GM19328 (cell line): Measurements from ENCODE around the gene NUDT5.

Source experiments
- ATAC-seq: cut with Tn5 transposase; IDR thresholded peaks from one replicate; pipeline ENCODE4 v1.9.1; 2021; ENCODE audit warnings: mild to moderate bottlenecking, moderate library complexity; ENCODE audit not compliant: unreplicated experiment

Gene NUDT5

GRCh38 chr10:12165999-12166775 lies 29.5 kb downstream of the NUDT5 start:
- no peak for ATAC-seq

DNA sequence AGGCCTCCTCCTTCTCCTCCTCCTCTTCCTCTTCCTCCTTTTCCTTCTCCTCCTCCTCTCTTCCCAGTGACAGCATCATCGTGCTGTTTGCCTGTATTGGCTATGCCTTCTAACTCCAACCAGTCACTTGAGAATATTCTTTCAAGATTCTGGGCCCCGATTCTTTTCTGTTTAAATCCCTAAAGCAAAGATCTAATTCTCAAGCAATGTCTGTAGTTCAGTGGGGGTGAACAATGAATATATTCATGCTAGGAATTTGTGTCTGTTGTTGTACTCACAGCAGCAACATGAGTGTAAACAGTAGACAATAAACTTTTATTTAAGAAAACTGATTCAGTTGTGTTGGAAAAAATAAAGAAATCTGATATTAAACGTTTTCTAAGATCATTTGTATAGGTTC lies 30.7 kb downstream of the NUDT5 start:
- no peak for ATAC-seq

DNA sequence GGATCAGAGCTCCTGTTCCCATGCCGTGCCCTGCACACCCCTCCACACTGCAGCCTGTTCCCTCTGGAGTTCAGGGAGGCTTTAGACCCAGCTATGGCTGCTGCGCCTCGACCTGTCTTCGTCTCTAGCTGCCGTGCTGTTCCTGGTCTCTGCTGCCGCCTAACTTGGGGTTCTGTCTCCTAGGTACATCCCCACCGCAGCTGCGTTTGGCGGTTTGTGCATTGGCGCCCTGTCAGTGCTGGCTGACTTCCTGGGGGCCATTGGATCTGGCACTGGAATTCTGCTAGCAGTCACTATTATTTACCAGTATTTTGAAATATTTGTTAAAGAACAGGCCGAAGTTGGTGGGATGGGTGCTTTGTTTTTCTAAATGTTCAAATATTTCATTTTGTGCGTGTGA lies 31.6 kb downstream of the NUDT5 start:
- ATAC-seq = no peak

DNA sequence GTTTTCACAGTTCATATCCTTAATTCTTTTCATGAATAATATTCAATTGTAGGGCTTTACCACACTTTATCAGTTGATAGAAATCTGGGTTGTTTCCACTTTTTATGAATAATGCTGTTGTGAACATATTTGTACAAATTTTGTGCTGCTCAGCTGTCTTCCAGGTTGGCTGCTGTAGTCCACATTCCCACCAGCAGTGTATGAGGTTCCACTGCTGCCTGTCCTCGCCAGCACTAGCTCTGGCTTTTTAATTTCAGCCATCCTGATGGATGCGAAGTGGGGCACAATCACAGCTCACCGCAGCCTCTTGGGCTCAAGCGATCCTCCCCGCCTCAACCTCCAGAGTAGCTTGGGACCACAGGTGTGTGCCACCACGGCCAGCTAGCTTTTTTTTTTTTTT lies 32.8 kb downstream of the NUDT5 start:
- ATAC-seq = no peak

GRCh38 chr10:12160664-12161063 lies 35.0 kb downstream of the NUDT5 start:
- no peak for ATAC-seq

DNA sequence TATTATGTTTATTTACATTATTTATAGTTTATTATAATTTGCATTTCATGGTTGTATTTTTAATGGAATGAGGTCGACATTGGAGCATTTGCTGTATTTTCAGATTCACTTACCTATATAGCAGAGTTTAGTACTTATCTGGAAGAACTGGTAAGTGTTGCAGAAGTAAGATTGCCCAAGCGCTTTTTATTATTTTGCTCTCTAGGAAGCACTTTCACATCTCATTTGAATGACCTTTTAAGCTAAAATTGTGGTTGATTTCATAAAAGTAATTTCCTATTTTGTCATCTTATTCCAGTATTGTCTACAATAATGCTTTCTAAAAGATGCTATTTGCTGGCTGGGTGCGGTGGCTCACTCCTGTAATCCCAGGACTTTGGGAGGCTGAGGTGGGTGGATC lies 37.6 kb downstream of the NUDT5 start:
- ATAC-seq = no peak

DNA sequence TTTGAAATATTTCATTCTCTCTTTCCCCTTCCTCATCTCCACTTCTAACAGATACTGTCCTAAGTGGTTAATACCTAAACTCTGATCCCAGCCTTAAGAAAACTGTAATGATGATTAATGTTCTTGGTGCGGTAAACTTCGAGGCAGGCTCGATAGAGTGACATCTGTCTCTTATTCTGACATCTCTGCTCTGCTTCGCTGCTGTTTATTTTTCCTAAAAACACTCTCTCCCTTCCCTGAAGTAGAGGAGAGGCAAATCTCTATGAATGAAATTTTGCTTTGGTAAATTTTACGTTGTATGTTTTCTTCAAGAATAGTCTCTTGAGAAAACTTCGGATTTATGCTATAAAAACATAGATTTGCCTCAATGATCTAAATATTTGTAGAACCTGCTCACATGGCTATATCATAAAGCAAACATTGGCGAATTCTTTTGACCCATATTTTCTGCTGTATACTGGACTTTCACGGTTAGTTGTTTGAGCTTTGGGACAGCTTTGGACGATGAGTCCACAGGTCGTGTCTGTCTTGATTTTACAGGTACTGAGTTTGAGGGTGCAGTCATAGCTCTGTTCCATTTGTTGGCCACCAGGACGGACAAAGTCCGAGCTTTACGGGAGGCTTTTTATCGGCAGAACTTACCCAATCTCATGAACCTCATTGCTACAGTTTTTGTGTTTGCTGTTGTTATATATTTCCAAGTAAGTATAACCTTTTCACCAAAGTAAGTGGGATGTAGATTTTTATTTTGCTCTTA lies 39.1 kb downstream of the NUDT5 start:
- no peak for ATAC-seq

- ATAC-seq = no peak
Measured at GRCh38 chr10:12154516-12154915, 41.2 kb downstream of the NUDT5 start.

GRCh38 chr10:12150163-12150562 lies 45.5 kb downstream of the NUDT5 start:
- no peak for ATAC-seq

DNA sequence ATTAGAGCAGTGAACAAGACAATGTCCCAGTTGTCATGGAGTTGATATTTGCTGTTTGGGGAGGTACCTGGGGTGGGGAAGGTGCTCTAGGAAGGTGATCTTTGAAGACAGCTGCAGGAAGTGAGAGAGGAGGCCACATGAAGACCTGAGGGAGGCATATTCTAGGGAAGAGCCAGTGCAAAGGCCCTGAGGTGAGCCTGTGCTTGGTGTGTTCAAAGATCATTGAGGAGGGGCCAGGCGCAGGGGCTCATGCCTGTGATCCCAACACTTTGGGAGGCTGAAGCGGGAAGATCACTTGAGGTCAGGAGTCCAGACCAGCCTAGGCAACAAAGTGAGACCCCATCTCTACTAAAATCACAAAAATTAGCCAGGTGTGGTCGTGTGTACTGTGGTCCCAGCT lies 51.2 kb downstream of the NUDT5 start:
- ATAC-seq = no peak

GRCh38 chr10:12140038-12140437 lies 55.7 kb downstream of the NUDT5 start:
- ATAC-seq = no peak

- no peak for ATAC-seq
Measured at GRCh38 chr10:12135631-12136030, 60.1 kb downstream of the NUDT5 start.

DNA sequence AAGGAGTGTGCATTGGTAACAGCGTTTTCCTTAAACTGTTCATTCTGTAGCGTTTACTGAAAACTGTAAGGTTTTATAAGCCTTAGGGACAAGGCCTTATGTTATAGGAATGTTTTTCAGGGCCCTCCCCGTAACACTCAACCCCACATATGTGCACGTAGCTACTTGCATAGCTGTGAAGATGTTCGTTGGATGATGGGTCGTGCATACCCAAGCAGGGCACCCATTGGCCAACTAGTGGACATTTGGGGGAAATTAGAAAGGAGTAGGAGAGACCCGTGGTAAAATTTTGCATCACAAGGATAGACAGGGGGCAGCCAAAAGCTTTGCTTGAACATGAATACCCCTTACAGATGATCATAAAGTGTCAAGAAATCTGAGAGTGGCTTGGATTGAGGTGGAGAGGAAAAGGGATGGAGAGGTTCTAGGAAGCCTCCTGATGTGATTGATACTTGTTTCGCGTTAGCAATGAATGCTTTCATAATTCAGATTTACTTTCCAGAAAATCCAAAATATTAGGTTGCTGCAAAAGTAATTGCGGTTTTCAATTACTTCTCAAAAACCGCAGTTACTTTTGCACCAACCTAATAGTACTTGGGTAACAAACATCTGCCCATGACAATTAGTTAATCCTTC lies 65.3 kb downstream of the NUDT5 start:
- peak; percentile 36 for ATAC-seq

DNA sequence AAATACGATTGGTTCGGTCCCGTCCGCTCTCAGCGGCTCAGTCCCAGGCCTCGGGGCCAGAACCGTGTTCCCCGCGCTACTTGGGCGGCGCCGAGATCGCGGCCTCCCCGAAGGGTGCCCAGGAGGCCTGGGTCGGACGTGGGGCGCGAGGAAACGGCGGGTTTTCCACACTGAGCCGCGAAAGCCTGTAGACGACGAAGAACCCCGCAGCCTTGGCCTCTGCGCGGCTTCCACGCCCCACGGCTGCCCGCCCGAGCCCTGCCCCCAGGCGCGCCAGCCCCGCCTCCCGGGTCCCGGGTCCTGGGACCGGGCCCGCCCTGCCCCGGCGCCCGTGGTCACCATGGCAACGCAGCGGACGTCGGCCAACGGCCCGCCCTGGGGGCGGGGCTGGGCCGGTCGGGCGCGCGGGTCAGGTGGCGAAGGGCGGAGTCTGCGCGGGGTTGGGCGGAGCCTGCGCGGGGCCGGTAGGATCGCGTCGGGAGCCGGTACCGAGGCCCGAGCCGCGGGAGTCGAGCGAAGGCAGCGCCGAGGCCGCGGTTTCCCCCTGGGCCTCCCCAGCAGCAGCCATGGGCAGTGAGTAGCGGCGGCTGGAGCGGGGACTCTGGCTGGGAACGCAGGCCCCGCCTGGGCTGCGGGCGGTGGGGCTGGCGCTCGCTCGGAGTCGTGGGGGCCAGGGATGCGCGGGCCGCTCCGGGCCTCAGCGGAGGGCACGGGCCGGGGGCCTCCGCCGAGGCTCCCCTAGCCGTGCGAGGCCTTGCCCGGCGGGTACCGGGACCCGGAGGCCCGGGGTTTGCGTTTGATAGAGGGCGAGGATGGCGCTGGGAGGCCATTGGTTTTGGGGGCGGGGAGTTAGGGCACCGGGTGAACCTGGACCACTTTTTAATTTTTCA lies 66.2 kb downstream of the NUDT5 start, which contains the start of gene SEC61A2:
TSS of gene SEC61A2 (plus strand) at position 456 of the 890 bp plus-strand sequence. CDS start at position 567, 111 bp downstream.
- ATAC-seq = peak; percentile 92

DNA sequence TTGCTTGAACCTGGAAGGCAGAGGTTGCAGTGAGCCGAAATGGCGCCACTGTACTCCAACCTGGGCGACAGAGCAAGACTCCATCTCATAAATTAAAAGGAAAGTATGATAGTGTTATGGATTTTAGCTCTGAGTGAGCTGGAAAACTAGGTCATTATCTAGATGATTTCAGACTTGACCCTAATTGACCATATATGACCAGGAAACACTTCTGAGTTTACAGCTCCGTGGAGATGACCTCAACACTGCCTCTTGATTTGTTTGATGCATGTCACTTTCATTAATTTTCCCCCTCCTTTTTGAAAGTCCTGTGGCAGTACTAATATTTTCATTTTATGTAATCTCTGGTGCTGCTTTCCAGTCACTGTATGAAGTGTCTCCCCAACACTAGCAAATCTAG lies 74.0 kb downstream of the NUDT5 start:
- no peak for ATAC-seq
